Measurements from ENCODE around the gene OPRL1.

DNA sequence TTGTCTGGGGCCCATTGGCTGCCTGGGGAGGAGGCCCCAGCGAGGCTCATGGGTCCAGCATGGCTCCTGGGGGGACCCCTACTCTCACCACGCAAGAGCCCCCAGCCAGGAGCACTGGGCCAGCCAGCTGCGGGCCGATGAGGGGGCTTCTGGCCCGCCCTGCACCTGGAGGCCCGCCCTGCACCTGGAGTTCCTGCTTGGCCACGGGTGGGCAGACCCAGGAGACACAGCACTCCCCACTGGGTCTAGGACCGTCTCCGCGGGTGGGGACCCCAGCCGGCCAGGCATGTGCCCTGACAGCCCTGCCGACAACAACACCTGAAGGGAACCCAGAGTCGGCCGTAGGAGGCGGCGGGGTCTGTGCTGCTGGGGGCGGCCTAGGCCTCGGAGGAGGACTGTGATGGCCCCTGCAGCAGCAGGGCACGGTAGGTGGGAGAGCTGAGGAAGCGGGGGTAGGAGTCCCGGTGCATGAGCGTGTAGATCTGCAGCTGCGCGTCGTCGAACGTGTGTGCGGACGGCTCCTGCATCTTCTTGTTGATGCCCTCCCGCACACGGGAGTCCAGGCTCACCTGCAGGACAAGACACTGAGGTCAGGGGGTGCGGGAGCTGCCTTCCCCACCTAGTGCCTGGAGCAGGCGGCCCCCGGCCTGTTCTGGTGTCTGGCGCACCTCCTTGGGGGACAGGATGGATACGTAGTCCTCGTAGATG is 6.3 kb upstream of the OPRL1 start:
- TF ChIP-seq EP300 (IDR thresholded peaks at IDR 0.05; ENCODE audit: borderline replicate concordance in 1 of 2, low read depth in 2 of 2, low read length in 2 of 2) (no peak), SIX5 (IDR thresholded peaks at IDR 0.05; ENCODE audit: low read depth, low read length) (no peak), RNF2 (IDR thresholded peaks at IDR 0.05; ENCODE audit: borderline replicate concordance, low read depth, low read length, missing control alignments, poor library complexity, severe bottlenecking) (no peak), POLR2A (IDR thresholded peaks at IDR 0.05; ENCODE audit: control extremely low read depth in 1 of 2, low read depth in 2 of 2, low read length in 2 of 2) (no peak), CHD2 (IDR thresholded peaks at IDR 0.05; ENCODE audit: low read length) (no peak), FOSL1 (IDR thresholded peaks at IDR 0.05; ENCODE audit: insufficient read depth, low read depth, low read length) (no peak), RAD21 (IDR thresholded peaks at IDR 0.05 in 1 of 2, conservative IDR thresholded peaks at IDR 0.05 in 1 of 2; ENCODE audit: low read depth in 2 of 2, low read length in 2 of 2) (no peak), RFX5 (IDR thresholded peaks at IDR 0.05; ENCODE audit: borderline replicate concordance, low read depth, low read length) (no peak), EZH2 (IDR thresholded peaks at IDR 0.05; ENCODE audit: low read depth, low read length, severe bottlenecking) (no peak), JUND (IDR thresholded peaks at IDR 0.05; ENCODE audit: low read length) (no peak), SRF (IDR thresholded peaks at IDR 0.05; ENCODE audit: low read depth, low read length) (no peak), CEBPB (IDR thresholded peaks at IDR 0.05; ENCODE audit: low read depth, low read length) (no peak), MAFK (IDR thresholded peaks at IDR 0.05; ENCODE audit: low read depth, low read length) (no peak)
- TF ChIP-seq, protein P1, sequence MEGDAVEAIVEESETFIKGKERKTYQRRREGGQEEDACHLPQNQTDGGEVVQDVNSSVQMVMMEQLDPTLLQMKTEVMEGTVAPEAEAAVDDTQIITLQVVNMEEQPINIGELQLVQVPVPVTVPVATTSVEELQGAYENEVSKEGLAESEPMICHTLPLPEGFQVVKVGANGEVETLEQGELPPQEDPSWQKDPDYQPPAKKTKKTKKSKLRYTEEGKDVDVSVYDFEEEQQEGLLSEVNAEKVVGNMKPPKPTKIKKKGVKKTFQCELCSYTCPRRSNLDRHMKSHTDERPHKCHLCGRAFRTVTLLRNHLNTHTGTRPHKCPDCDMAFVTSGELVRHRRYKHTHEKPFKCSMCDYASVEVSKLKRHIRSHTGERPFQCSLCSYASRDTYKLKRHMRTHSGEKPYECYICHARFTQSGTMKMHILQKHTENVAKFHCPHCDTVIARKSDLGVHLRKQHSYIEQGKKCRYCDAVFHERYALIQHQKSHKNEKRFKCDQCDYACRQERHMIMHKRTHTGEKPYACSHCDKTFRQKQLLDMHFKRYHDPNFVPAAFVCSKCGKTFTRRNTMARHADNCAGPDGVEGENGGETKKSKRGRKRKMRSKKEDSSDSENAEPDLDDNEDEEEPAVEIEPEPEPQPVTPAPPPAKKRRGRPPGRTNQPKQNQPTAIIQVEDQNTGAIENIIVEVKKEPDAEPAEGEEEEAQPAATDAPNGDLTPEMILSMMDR (IDR thresholded peaks at IDR 0.05; ENCODE audit: control extremely low read depth in 1 of 3, insufficient read depth in 1 of 3, low read depth in 1 of 3, low read length in 3 of 3): no peak
